K562 (cell line): ENCODE data around the gene RHO. TPM values are rescaled to one million over a fixed set of nuclear protein-coding genes. Genes with fewer than 3 reads are reported as not detected.

Experiments used
- ATAC-seq: fragments of 200-7000 bp; cut with Tn5 transposase; 3 replicates; pipeline ENCODE4 v1.9.1; 2020; ENCODE audit warnings: moderate library complexity
- BruUV-seq: library from RNA; stranded (reverse); fragments of 400-500 nt; replicated peaks from 2 replicates; lab custom pipeline; 2021; lab: Mats Ljungman, UMichigan
- CTCF ChIA-PET: fragments of 300-600 bp; formaldehyde crosslinking; extraction: SDS; loops from one replicate; lab custom pipeline; 2021; ENCODE audit warnings: low intra/inter-chr PET ratio; lab: Yijun Ruan, JAX
- POLR2A ChIA-PET: fragments of 300-600, 350-650 bp; sonication (Branson Sonifier 250); formaldehyde crosslinking; extraction: SDS; loops from one replicate; lab custom pipeline; 2021; ENCODE audit warnings: antibody characterized with exemption, inconsistent platforms; lab: Yijun Ruan, JAX
- DNase-seq, 4 experiments: peaks; one replicate each; pipeline versions ENCODE4 v3.0.0 to v3.0.0-alpha.2; 2011 to 2018; ENCODE audit warnings: low spot score in 3 of 4, mixed read lengths in 3 of 4; ENCODE audit errors: extremely low read depth in 1 of 4
- FAIRE-seq: peaks from 2 replicates; lab custom pipeline; 2011; peaks lifted over from hg19 to GRCh38; lab: Jason Lieb, UNC
- H2AFZ ChIP-seq: 2 replicates; pipeline ENCODE4 v1.6.0; 2011; ENCODE audit warnings: low read depth, low read length, control low read depth, inconsistent platforms
- H3K27ac ChIP-seq: fragments of 200-600 bp; 3 replicates; pipeline ENCODE4 v1.8.0; 2011; ENCODE audit warnings: low read depth, mild to moderate bottlenecking, control low read depth, inconsistent platforms, low read length, moderate library complexity, mixed read lengths; ENCODE audit errors: extremely low read depth
- H3K27me3 ChIP-seq, 2 experiments: fragments of 300-600 bp in 1 of 2; 2 replicates in 1 of 2; 3 replicates in 1 of 2; pipeline versions ENCODE4 v1.6.0 to v1.8.0; 2011; ENCODE audit warnings: inconsistent platforms in 2 of 2, low read length in 2 of 2, mild to moderate bottlenecking in 1 of 2, mixed read lengths in 1 of 2, moderate library complexity in 1 of 2; ENCODE audit not compliant: control insufficient read depth in 2 of 2, insufficient read depth in 2 of 2
- H3K36me3 ChIP-seq: fragments of 300-600 bp; 3 replicates; pipeline ENCODE4 v1.8.0; 2011; ENCODE audit warnings: mild to moderate bottlenecking, low read length, inconsistent platforms; ENCODE audit not compliant: control insufficient read depth, insufficient read depth
- H3K4me1 ChIP-seq, 2 experiments: fragments of 200-600 bp in 1 of 2; replicated peaks in 1 of 2; 2 replicates in 1 of 2; 3 replicates in 1 of 2; pipeline versions ENCODE4 v1.5.1 to v1.8.0; 2011; ENCODE audit warnings: inconsistent platforms in 2 of 2, low read length in 2 of 2, mild to moderate bottlenecking in 1 of 2, mixed read lengths in 1 of 2, moderate library complexity in 1 of 2; ENCODE audit not compliant: control insufficient read depth in 2 of 2, insufficient read depth in 2 of 2
- H3K4me2 ChIP-seq: 2 replicates; pipeline ENCODE4 v1.6.1; 2011; ENCODE audit warnings: low read length, control low read depth, inconsistent platforms, mixed read lengths; ENCODE audit not compliant: insufficient read depth
- H3K4me3 ChIP-seq: fragments of 200-600 bp; sonication (generic), shearing (Covaris generic); 2 replicates; pipeline ENCODE4 v1.5.1; 2016; ENCODE audit warnings: control low read depth, inconsistent platforms
- H3K79me2 ChIP-seq: fragments of 200-600 bp; 3 replicates; pipeline ENCODE4 v1.8.0; 2011; ENCODE audit warnings: low read length, inconsistent platforms; ENCODE audit not compliant: control insufficient read depth, insufficient read depth
- H3K9ac ChIP-seq, 2 experiments: 2 replicates each; pipeline versions ENCODE4 v1.6.0 to v1.6.1; 2011; ENCODE audit warnings: low read depth in 2 of 2, low read length in 2 of 2, control low read depth in 1 of 2, inconsistent platforms in 1 of 2, mild to moderate bottlenecking in 1 of 2, mixed read lengths in 1 of 2; ENCODE audit not compliant: insufficient read depth in 1 of 2
- H3K9me1 ChIP-seq: one replicate; pipeline ENCODE4 v1.6.0; 2011; ENCODE audit warnings: inconsistent platforms, mild to moderate bottlenecking, low read length, moderate library complexity; ENCODE audit not compliant: control insufficient read depth, insufficient read depth
- H3K9me3 ChIP-seq: replicated peaks from 2 replicates; pipeline ENCODE4 v1.5.1; 2011; ENCODE audit warnings: low read depth, low read length, inconsistent platforms; ENCODE audit not compliant: control insufficient read depth, insufficient read depth
- H4K20me1 ChIP-seq: replicated peaks from 2 replicates; pipeline ENCODE4 v1.6.1; 2011; ENCODE audit warnings: low read length, inconsistent platforms, mixed read lengths; ENCODE audit not compliant: control insufficient read depth, insufficient read depth
- ESRRA ChIP-seq: fragments of 450-650 bp; IDR thresholded peaks from 2 replicates; pipeline ENCODE4 v1.6.1; 2014; ENCODE audit warnings: low read depth, mild to moderate bottlenecking, moderate library complexity, borderline replicate concordance
- STAT5B ChIP-seq: fragments of 250-450 bp; sonication (Bioruptor Pico); IDR thresholded peaks from 2 replicates; pipeline ENCODE4 v1.8.0; 2021; ENCODE audit warnings: mild to moderate bottlenecking, inconsistent platforms
- ZBTB8A ChIP-seq: fragments of 450-650 bp; IDR thresholded peaks from 2 replicates; pipeline ENCODE4 v1.6.1; 2018; ENCODE audit warnings: mild to moderate bottlenecking, moderate library complexity; ENCODE audit not compliant: partially characterized antibody
- ZKSCAN8 ChIP-seq: fragments of 200-800 bp; sonication (Bioruptor generic); IDR thresholded peaks from 2 replicates; pipeline ENCODE4 v1.6.1; 2016; ENCODE audit warnings: missing genetic modification characterization, missing compliant biosample characterization
- ZNF79 ChIP-seq: fragments of 250-450 bp; sonication (Bioruptor Pico); IDR thresholded peaks from 2 replicates; pipeline ENCODE4 v1.4.0; 2020; ENCODE audit warnings: low read depth, mild to moderate bottlenecking, moderate library complexity
- WGBS: fragments of 100-300 bp; shearing (Covaris generic); methylation state at CpG from one replicate; pipeline ENCODE4 v1.1.6; 2016; ENCODE audit warnings: low coverage, mixed read lengths; ENCODE audit not compliant: insufficient coverage; ENCODE audit errors: missing lambda C conversion rate; 5-methylcytosine and 5-hydroxymethylcytosine counted together
- in situ Hi-C: fragments of 300-500 bp; cut with MboI; formaldehyde crosslinking; loops from 4 replicates; pipeline ENCODE4 v1.15.0; 2018; ENCODE audit warnings: inconsistent platforms, mixed read lengths
- intact Hi-C: fragments of 100-400 bp; cut with micrococcal nuclease; formaldehyde crosslinking; loops from 2 replicates; pipeline ENCODE4 v1.14.2; 2022
- polyA plus RNA-seq, 8 experiments: library from polyadenylated mRNA; depleted of rRNA in 4 of 8; stranded (reverse) in 5 of 8; unstranded in 3 of 8; fragments of >200 nt; fragmentation: Nextera tagmentation in 2 of 8; fragmentation: Illumina TruSeq in 1 of 8; extraction: Ambion mirVana in 2 of 8; extraction: Trizol in 1 of 8; gene quantifications; 2 replicates each; pipeline versions ENCODE4 v1.2.1 to v1.2.3, GENCODE V29; 2011 to 2014; ENCODE audit warnings: inconsistent platforms in 1 of 8, missing spikeins in 1 of 8
- total RNA-seq, 7 experiments: library from RNA; depleted of rRNA in 6 of 7; stranded (reverse); fragments of >200 nt in 6 of 7; fragmentation: Illumina TruSeq in 2 of 7; extraction: Trizol in 2 of 7; gene quantifications; 2 replicates each; pipeline versions ENCODE4 v1.2.1 to v1.2.3, GENCODE V29; 2011 to 2021; ENCODE audit warnings: low replicate concordance in 1 of 7
- TF ChIP-seq, protein P1 (sequence below): sonication (generic); formaldehyde crosslinking; IDR thresholded peaks from 2 replicates; pipeline ENCODE4 v1.8.1; 2023; ENCODE audit warnings: mild to moderate bottlenecking, missing genetic modification reagents
- TF ChIP-seq, protein P2 (sequence below): sonication (generic); formaldehyde crosslinking; IDR thresholded peaks from 2 replicates; pipeline ENCODE4 v1.5.0; 2020; ENCODE audit warnings: missing genetic modification reagents

The RHO gene
- total and polyA plus RNA-seq, 9 of the 15 experiments (the other 6 are each of a cell fraction or from before 2014, with no cell fraction given), result not detected

DNA sequence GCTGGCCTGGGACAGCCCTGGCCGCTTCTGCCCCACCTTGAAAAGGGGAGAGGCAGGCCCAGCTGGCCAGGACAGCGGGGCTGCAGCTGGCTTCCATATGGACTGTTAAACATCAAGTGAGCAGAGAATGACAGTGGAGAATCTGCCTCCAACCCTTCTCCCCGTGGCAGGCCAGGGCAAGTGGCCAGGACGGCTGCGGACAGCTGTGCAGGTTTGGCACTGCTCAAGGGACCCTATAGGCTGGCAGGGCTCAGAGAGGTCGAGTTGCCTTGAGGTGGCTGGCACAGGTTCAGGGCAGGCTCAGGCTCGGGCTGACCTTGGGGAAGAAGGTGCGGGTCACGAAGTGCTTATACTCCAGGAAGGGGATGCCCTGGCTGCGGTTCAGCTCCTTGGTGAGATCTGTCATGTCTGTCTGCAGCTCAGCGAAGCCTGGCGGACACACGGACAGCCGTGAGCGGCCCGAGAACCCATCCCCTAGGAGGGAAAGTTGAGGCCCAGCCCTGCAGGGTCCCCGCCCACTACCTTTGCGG lies 38.8 kb downstream of the RHO start:
- no peaks in the 10 kb centered on the region for H3K79me2 ChIP-seq
- no peak for FAIRE-seq
- CTCF ChIA-PET, result no interaction called here

More for the DNA sequence above, 38.8 kb downstream of the RHO start:
- H3K4me2 ChIP-seq, result no peak overlapping the region
- H3K9me1 ChIP-seq, result no peaks in the 10 kb centered on the region
- DNase-seq (no peak), ATAC-seq (no peak)
- no peak overlapping the region for H3K27ac ChIP-seq
- peaks cover 0 to 12% of the 10 kb centered on the region in 2 experiments; a peak in 2 of 5 replicates for H3K4me1 ChIP-seq
- H3K36me3 ChIP-seq, result peaks cover 11% of the 10 kb centered on the region; the same call in 1 of the 3 replicates
- H3K4me3 ChIP-seq, result no peak overlapping the region
- no peak overlapping the region for H3K9ac ChIP-seq
- no TSS peak for BruUV-seq
- TF ChIP-seq ZNF79 (CRISPR knock-in tag) (no peak), STAT5B (no peak), ZBTB8A (no peak), ZKSCAN8 (CRISPR knock-in tag) (no peak), ESRRA (no peak)
- TF ChIP-seq, protein P1, sequence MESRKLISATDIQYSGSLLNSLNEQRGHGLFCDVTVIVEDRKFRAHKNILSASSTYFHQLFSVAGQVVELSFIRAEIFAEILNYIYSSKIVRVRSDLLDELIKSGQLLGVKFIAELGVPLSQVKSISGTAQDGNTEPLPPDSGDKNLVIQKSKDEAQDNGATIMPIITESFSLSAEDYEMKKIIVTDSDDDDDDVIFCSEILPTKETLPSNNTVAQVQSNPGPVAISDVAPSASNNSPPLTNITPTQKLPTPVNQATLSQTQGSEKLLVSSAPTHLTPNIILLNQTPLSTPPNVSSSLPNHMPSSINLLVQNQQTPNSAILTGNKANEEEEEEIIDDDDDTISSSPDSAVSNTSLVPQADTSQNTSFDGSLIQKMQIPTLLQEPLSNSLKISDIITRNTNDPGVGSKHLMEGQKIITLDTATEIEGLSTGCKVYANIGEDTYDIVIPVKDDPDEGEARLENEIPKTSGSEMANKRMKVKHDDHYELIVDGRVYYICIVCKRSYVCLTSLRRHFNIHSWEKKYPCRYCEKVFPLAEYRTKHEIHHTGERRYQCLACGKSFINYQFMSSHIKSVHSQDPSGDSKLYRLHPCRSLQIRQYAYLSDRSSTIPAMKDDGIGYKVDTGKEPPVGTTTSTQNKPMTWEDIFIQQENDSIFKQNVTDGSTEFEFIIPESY, result peak; percentile 67
- TF ChIP-seq, protein P2, sequence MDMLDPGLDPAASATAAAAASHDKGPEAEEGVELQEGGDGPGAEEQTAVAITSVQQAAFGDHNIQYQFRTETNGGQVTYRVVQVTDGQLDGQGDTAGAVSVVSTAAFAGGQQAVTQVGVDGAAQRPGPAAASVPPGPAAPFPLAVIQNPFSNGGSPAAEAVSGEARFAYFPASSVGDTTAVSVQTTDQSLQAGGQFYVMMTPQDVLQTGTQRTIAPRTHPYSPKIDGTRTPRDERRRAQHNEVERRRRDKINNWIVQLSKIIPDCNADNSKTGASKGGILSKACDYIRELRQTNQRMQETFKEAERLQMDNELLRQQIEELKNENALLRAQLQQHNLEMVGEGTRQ (CRISPR knock-in tag), result no peak
- H3K27me3 ChIP-seq, result no peaks in the 10 kb centered on the region
- POLR2A ChIA-PET, result no interaction called here
- 76% methylated on average over 8 of the region's 18 CpGs for WGBS
- intact Hi-C loops (no loop called here), in situ Hi-C loops (no loop called here)
- no peaks in the 10 kb centered on the region for H4K20me1 ChIP-seq
- H3K9me3 ChIP-seq, result no peaks in the 10 kb centered on the region
- H2AFZ ChIP-seq, result no peak overlapping the region
